GM21737 (cell line): ENCODE measurements around the gene SCRN3.
"Not testable (repeated sequence)": the region's sequence is repeated elsewhere in the genome, so short reads cannot be mapped to it uniquely, and the experiment has no call there.

Experiments used
- ATAC-seq: cut with Tn5 transposase; IDR thresholded peaks from one replicate; pipeline ENCODE4 v1.9.1; 2021; ENCODE audit warnings: mild to moderate bottlenecking, moderate library complexity; ENCODE audit not compliant: unreplicated experiment

Gene SCRN3

DNA sequence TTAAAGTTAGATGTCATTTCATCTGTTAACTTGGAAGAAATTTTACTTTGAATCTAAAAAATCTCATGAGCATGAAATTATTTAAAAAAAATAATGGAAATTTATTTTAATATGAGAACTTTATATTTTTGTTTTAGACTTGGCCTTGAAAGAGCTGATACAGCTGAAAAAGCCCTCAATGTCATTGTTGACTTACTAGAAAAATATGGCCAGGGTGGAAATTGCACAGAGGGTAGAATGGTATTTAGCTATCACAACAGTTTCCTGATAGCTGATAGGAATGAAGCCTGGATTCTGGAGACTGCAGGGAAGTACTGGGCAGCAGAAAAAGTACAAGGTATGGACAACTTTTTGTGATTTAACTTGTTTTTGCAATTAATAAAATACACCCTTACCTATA, 5.3 kb downstream of the SCRN3 start:
- no peak for ATAC-seq

DNA sequence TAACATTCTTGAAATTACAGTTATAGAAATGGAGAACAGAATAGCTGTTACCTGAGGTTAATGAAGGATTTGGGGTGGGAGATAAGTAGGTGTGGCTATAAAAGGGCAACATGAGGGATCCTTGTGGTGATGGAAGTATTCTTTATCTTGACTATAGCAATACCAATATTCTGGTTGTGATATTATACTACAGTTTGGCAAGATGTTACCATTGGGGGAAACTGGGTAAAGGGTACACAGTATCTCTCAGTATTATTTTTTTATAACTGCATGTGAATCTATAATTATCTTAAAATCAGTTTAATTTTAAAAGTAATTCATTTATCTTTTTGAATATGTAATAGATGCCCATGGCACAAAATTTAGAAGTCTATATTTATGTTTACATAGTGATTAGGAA, 8.1 kb downstream of the SCRN3 start:
- ATAC-seq, result no peak

DNA sequence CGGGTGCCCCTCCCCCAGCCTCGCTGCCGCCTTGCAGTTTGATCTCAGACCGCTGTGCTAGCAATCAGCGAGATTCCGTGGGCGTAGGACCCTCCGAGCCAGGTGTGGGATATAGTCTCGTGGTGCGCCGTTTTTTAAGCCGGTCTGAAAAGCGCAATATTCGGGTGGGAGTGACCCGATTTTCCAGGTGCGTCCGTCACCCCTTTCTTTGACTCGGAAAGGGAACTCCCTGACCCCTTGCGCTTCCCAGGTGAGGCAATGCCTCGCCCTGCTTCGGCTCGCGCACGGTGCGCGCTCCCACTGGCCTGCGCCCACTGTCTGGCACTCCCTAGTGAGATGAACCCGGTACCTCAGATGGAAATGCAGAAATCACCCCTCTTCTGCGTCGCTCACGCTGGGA, 14.5 kb downstream of the SCRN3 start:
- not testable (repeated sequence) for ATAC-seq

DNA sequence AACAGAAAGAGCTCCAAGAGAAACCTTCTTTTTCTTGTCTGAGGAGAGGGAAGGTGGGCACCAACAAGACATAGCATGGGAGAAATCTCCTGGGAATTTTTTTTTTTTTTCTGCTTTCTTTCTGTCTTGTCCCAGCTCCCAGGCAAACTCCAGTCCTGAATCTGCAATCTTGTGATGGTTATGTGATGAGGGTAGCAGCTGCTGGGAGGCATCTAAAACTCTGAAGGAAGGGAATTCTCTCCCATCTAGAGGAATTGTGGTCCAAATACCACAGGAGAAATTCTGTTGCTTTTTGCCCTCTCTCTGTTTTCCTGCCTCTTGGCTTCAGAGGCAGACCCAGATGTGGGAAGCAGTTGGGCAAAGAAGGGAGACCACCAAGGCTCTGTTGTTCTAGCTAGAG, 16.7 kb downstream of the SCRN3 start:
- no peak for ATAC-seq

DNA sequence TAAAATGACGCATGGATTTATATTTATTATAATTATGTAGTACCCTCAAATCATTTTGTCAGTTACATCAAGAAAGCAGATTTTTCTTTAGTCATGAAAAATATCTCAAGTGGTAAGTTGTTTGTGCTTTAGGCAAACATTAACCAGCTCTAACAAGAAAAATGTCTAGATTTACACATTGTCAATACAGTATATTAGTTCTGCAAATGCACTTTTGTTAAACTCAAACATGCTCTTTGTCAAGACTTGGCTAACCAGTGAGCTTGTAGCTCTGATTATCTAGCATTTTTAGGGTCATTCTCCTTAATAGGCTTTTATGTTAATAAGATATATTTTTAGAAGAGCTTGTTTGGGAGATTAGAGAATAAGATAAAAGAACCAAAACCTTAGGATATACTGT, 32.7 kb downstream of the SCRN3 start:
- ATAC-seq, result no peak

DNA sequence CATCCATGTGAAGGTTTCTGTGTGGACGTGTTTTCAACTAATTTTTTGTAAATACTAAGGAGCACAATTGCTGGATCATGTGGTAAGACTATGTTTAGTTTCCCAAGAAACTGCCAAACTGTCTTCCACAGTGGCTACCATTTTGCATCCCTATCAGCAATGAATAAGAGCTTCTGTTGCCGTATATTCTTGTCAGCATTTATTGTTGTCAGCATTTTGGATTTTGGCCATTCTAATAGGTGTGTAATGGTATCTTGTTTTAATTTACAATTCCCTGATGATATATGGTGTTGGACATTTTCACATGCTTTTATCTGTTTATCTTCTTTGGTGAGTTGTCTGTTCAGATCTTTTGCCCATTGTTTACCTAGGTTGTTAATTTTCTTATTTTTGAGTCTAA, 34.5 kb downstream of the SCRN3 start:
- ATAC-seq, result no peak

DNA sequence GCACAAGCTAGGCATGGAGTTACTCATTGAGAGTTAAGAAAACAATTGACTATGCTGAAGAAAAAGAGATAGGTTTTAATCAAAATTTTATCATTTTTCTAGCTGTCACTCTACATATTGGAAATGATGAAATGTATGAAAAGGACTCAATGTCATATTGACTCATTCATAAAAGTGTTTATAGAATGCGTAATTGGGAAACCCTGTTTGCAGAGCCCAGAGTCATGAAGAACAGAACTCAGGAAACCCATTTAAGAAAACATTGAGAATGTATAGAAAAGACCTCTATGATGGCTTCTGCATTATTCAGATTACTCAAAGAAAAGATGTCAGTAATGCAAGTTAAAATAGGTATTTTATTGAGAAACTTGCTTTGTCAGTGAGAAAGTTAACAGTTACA, 36.4 kb downstream of the SCRN3 start:
- no peak for ATAC-seq

DNA sequence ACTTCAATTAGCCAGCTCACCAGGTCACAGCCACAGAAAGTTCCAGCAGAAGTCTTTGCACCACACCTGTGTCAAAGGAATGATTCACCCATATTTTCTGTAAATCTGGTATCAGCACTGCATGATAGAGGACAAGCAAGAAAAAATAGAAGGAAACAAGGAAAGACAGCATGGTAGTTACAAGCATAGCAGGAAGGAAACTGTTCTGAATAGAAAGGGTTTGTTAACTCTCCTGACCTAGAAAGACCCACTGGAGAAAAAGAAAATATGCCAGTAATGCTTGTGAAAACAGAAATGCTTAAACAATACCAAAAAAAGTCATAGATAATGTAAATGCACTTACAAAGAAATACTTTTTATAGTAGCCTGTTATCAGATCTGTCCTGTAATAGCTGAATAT, 40.8 kb downstream of the SCRN3 start:
- no peak for ATAC-seq

DNA sequence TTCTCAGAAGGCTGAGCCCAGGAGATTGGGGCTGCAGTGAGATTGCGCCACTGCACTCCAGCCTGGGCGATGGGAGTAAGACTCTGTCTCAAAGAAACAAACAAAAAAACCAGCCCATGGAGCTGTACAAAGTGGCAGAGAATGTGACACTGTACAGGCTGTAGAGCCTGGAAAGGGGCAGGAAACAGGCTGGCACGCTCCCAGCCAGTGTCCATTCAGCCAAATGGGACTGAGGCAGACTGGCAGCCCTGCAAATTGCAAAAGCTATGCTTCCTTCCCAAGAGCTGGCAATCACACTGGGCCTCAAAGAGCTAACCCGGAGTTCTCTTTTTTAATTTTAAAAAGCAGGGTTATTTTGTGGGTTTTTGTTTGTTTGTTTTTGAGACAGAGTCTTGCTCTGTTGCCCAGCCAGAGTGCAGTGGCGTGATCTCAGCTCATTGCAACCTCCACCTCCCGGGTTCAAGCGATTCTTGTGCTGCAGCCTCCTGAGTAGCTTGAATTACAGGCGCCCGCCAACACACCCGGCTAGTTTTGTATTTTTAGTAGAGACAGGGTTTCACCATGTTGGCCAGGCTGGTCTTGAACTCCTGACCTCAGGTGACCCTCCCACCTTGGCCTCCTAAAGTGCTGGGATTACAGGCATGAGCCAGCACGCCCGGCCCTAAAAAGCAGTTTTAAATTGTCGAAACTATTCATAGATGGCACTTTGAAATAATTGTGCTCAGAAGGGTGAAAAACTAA, 42.8 kb downstream of the SCRN3 start:
- ATAC-seq, result no peak

DNA sequence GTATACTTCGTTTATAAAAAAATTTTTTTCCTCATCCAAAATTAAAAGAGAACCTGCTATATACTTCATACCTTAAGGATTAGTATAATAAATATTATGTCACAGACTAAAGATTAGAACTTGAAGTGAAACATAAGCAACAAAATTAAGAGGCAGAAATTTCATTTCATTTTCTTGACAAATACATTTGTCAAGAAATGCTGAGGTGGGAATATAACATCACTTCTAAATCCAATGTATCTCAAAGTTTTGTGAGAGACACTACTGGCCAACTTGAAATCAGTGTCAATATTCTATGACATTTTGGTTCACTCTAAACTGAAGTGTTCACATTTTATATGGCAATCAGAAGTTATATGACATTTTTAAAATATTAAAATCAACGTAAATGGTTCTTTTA, 43.8 kb downstream of the SCRN3 start:
- ATAC-seq, result no peak

DNA sequence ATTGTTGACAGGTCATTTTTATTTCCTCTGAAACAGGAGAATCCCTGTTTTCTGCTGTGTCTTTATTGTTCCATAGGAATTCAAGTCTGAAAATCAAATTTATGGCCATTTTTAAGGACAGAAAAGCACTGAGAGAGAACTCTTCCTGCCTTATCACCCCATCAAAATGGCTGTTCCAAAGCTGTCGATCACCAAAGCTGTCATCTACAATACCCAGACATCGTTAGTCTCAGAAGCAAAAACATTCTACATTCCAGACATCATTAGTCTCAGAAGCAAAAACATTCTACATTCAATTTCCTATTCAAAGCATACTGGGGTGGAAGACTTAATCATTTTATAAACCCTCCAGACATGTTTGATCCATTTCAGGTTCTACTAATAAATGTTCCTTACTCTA, 44.4 kb downstream of the SCRN3 start:
- no peak for ATAC-seq

DNA sequence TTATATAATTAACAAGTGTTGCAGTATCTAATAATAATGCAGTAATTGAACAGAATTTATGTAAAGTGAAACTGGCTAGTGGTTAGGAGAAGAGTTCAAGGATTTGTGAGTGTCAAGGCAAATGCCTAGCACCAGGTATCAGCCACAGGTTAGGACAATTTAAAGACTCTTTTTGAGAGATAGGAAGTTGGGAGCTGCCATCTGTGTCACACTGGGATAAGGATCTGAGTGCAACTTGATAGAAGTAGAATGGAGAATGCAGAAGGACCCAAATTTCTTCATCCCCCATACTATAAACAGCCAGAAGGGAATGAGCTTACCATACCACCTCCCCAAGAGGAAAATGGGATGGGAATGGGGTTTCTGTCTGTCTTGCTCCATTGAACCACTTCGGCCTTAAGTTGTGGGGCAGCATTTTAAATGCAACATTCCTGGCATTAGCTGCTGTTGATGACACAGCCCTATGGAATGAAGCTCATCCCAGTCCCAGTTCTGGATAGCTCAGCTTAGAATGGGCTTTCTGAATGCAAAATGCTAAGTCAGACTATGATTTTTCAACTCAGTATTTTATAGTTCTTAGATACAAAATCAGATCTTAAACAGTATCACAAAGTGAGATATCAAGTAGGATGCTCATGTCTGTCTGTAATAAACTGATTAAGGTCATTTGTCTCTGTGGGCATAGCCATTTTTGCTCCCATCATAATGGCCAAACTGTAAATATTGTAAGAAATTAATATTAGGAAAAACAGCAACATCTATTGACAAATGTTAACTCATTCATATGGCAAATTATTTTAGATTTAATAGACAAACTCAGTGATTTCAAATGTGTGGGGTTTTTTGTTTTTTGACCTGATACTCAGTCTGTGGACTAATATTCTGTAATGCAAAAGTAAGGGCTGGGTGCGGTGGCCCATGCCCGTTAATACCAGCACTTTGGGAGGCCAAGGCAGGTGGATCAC, 47.3 kb downstream of the SCRN3 start:
- ATAC-seq, result no peak

DNA sequence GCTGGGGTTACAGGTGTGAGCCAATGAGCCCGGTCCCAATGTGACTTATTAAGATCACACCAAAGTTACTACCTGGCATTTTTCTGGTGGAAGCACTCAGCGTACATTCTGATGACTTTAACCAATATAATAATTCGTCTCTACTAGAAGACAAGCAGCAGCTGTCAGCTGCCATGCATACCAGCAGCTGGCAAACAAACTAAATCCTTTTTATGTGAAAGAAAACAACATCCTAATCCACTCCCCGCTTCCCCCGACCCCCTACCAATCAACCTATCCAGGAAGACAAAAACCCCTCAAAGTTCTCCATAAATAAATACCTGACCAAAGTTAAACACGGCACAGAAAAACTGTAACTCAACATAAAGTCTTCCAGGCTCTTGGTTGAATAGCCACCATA, 49.2 kb downstream of the SCRN3 start:
- no peak for ATAC-seq

DNA sequence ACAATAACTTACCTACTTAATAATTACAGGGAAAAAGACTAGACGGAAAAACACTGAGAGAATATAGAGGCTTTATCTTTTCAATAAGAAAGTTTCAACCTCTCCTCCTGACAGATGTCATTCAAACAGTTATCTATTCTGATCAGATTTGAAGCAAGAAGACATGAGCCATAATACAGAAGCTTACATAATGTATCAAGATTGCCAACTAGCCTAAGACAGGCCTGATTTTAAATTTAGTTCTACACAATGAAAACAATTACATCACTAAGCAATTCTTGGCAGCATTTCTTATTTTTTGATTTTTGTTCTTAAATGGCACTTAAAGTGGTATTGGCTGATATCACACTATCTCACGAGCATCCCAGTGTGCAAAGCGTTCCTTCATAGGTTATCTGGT, 49.7 kb downstream of the SCRN3 start:
- ATAC-seq, result no peak

DNA sequence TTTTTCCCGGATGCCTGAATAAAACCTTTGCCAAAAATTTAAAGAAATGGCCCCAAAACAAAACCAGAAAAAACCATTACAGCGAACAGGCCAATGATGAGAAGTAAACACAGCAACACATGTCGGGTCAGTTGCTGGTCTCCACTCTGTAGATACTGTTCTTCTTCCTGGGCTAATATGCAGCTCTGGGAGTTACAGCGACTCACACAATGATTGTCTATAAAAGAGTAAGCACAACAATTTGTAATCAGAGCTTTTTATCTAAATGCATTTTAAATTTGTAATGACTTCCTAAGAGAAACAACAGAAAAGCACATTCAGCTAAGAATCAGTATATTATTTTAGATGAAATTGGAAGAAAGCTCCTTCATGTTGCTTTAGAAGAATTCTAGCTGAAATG, 51.0 kb downstream of the SCRN3 start:
- ATAC-seq, result no peak

DNA sequence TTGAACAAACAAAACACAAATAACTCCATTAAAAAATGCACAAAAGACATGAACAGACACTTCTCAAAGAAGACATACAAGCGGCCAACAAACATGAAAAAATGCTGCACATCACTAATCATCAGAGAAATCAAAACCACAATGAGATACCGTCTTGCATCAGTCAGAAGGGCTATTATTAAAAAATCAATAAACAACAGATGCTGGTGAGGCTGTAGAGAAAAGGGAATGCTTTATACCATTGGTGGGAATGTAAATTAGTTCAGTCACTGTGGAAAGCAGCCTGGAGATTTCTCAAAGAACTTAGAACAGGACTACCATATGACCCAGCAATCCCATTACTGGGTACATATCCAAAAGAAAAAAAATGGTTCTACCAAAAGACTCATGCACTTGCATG, 53.5 kb downstream of the SCRN3 start:
- ATAC-seq, result no peak

DNA sequence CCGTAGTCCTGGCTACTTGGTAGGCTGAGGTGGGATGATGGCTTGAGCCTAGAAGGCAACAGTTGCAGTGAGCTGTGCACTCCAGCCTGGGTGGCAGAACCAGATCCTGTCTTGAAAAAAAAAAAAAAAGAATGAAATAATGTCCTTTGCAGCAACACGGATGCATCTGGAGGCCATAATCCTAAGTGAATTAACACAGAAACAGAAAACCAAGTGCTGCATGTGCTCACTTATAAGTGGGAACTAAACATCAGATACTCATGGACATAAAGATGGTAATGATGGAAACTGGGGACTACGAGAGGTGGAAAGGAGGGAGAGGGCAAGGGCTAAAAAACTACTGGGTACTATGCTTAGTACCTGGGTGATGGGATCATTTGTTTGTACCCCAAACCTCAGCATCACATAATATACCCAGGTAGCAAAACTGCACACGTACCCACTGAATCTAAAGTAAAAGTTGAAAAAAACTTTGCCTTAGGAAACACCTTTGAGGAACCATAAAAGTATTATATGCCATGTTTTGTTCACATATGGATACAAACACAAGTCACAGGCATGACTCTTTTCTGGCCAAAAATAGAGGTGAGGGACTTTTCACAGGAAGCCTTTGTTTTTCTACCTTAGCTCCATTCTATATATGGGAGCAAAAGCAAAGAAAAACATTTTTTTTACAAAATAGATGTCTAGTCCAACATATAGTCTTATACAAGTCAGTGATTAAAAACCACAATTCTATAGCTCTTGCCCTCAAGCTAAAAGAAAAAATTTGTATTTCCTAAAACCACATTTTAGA, 54.7 kb downstream of the SCRN3 start:
- ATAC-seq, result no peak

DNA sequence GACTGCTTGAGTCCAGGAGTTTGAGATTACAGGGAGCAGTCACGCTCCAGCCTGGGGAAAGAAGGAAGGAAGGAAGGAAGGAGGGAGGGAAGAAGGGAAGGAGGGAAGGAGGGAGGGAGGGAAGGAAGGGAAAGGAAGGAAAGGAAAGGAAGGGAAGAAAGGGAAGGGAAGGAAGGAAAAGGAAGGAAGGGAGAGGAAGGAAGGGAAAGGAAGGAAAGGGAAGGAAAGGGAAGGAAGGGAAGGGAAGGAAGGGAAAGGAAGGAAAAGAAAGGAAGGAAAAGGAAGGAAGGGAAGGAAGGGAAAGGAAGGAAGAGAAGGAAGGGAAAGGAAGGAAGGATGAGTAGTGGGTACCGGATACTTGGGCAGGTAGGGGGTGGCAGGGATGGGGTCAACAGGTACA, 59.0 kb downstream of the SCRN3 start:
- no peak for ATAC-seq

DNA sequence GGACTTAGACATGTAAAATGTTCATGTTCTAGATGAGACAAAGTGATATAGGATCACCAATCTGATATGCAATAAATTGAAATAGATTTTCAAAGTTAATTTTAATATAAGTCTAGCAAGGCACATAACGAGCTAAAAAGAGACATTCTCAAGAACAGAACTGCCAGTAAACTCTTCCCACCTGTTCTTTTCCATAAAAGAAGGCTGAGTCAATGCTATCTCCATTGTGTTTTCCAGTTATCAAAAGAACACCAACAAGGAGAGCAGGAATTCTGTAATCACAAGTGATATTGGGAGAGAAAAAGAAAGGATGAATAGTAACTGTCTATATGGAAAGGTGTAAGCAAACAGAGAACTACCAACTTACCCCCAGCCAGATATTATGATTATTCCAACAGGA, 65.7 kb downstream of the SCRN3 start:
- no peak for ATAC-seq

DNA sequence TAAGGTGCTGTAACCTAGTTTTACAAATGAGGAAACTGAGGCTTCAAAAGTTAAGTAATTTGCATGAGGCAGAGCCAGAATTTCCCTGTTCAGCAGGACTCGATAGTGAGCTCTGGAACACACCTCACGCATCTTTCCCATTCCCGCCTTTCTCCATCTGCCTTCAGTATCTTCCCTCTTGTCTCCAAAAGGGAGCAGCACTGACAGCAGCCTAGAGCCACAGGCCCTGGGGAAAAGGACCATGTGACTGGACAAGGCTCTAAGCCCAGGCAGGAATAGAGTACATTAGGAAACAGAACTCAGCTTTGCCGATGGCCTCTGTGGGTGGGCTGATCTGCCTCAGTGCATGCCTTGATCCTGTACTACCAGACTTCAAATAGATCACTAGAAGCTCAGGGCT, 69.8 kb downstream of the SCRN3 start:
- no peak for ATAC-seq

DNA sequence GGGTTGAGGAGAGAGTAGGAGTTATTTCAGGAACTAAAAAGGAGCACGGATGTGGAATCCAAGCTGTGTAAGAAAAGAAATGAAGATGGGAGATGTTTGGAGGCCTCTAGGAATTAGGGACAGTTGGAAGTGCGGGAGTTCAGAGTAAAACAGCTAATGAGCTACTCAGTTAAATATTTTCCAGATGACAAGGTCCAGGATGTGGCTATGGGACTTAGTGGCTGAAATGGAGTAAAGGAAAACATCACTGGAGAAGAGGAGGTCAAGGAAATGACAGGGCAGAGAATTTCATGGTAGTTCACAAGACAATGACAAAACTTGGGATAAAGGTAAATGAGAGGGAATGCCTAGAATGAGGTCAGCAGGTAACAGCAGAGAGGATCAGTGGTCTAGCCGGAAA, 78.3 kb downstream of the SCRN3 start:
- ATAC-seq, result no peak
